Aortic smooth muscle cell (primary cell): Measurements from ENCODE around the gene KIAA0319L. TPM values are rescaled to one million over a fixed set of nuclear protein-coding genes. Genes with fewer than 3 reads are reported as not detected.

Experiments
- total RNA-seq: library from RNA; depleted of rRNA; stranded (reverse); fragments of >200 nt; gene quantifications from 2 replicates; pipeline ENCODE4 v1.2.3, GENCODE V29; 2014

The KIAA0319L gene
- total RNA-seq, result 34.7 and 40.5 TPM in 2 replicates

GRCh38 chr1:35557118-35557610 lies at the start of gene KIAA0319L:
KIAA0319L (minus strand) TSS chr1:35557403; CDS start chr1:35554491, 2,912 bp downstream.

GRCh38 chr1:35573198-35574124 lies 16.3 kb upstream of the KIAA0319L start, which contains the start of gene TFAP2E:
TFAP2E (plus strand) TSS chr1:35573314; CDS start chr1:35573578, 264 bp downstream.

GRCh38 chr1:35557611-35558373 lies 589 bp upstream of the KIAA0319L start, which contains the start of gene NCDN:
NCDN (plus strand) TSS chr1:35557799; CDS start chr1:35558191, 392 bp downstream.

Other genes with a start within 250 kb of the KIAA0319L start
- gene NCDN, start 396 bp upstream of the KIAA0319L start, total RNA-seq, result 22.7 and 23.3 TPM in 2 replicates
- gene TFAP2E, start 15.9 kb upstream of the KIAA0319L start, total RNA-seq, result 0.13 TPM in 1 of 2 replicates, not detected in the other
- gene PSMB2, start 84.1 kb upstream of the KIAA0319L start, total RNA-seq, result 18.5 and 20.6 TPM in 2 replicates
- gene C1orf216, start 161.5 kb upstream of the KIAA0319L start, total RNA-seq, result 25.6 and 26.7 TPM in 2 replicates
- gene CLSPN, start 212.6 kb upstream of the KIAA0319L start, total RNA-seq, result 12.0 and 23.1 TPM in 2 replicates